Measurements from ENCODE around the gene OR10G8. TPM values are rescaled to one million over a fixed set of nuclear protein-coding genes. Genes with fewer than 3 reads are reported as not detected.

OR10G8 gene
- total and polyA plus RNA-seq, 2 of the 4 experiments (the other 2 are of a cell fraction) = not detected

GRCh38 chr11:124078591-124078990 is 52.0 kb downstream of the OR10G8 start:
- Histone ChIP-seq H4K91ac (ENCODE audit: insufficient read depth, low read depth, low read length) (no peak overlapping the region), H3K27me3 (ENCODE audit: control insufficient read depth, insufficient read depth, low read length) (peaks cover 25% of the 10 kb centered on the region), H3K9ac (ENCODE audit: low read depth, low read length) (no peak overlapping the region), H3K4me2 (ENCODE audit: low read depth, low read length) (no peak overlapping the region), H3K4me3 (ENCODE audit: insufficient read depth, low read depth, low read length) (no peak overlapping the region), H4K20me1 (ENCODE audit: insufficient read depth, low read length) (no peaks in the 10 kb centered on the region), H3K18ac (ENCODE audit: low read depth, low read length) (no peak overlapping the region), H2AFZ (replicated peaks; ENCODE audit: low read length, poor library complexity) (no peak overlapping the region), H3K9me1 (ENCODE audit: insufficient read depth, low read length) (no peaks in the 10 kb centered on the region), H3K27ac (ENCODE audit: insufficient read depth, low read length) (no peak overlapping the region), H3K4ac (ENCODE audit: low read depth, low read length) (no peak overlapping the region), H2AK9ac (replicated peaks; ENCODE audit: low read depth, low read length, poor library complexity) (no peak overlapping the region), H3K14ac (replicated peaks; ENCODE audit: low read depth, low read length) (no peak overlapping the region), H2BK5ac (ENCODE audit: low read depth, low read length, poor library complexity, severe bottlenecking) (no peak overlapping the region), H2BK120ac (ENCODE audit: low read depth, low read length) (no peak overlapping the region), H4K5ac (ENCODE audit: low read depth, low read length) (no peak overlapping the region; the same call in 1 of the 2 replicates), H4K8ac (ENCODE audit: low read depth in 2 of 2, low read length in 2 of 2) (no peak overlapping the region), H3K4me1 (ENCODE audit: control insufficient read depth, insufficient read depth, low read length) (no peaks in the 10 kb centered on the region), H3K79me1 (ENCODE audit: low read depth in 1 of 2, low read length in 2 of 2) (no peaks in the 10 kb centered on the region), H2BK20ac (ENCODE audit: low read depth, low read length) (no peak overlapping the region), H3K23ac (ENCODE audit: low read depth, low read length) (no peak overlapping the region), H2BK15ac (ENCODE audit: low read depth, low read length) (no peak overlapping the region), H3K56ac (ENCODE audit: extremely low read depth, insufficient read depth, low read length) (no peak overlapping the region), H3K36me3 (ENCODE audit: control insufficient read depth, insufficient read depth, low read length) (no peaks in the 10 kb centered on the region), H2AK5ac (ENCODE audit: low read depth, low read length) (no peak overlapping the region), H3K9me3 (ENCODE audit: control insufficient read depth, insufficient read depth, low read length) (no peaks in the 10 kb centered on the region)
- CTCF ChIA-PET = no interaction called here
- in situ Hi-C loops (cut with MboI; ENCODE audit: low sequenced_read_pairs) = loop anchor here (10.0 kb wide), 1 partner anchor 236 kb away; the partner anchor contains the start of gene OR8D1
- no CpG with 5 or more reads among the region's 2 CpGs for WGBS, 2 experiments (ENCODE audit: extremely low coverage in 2 of 2, insufficient read length in 1 of 2)
- BruUV-seq (replicated peaks) = no TSS peak
- POLR2A ChIA-PET (ENCODE audit: unreplicated experiment) = no interaction called here
- TF ChIP-seq NFE2L2 (IDR thresholded peaks at IDR 0.05; ENCODE audit: low read depth, low read length) = no peak
- no peak for TF ChIP-seq CHD1 (IDR thresholded peaks at IDR 0.05; ENCODE audit: low read depth, low read length)
- no peak for TF ChIP-seq SMC3 (IDR thresholded peaks at IDR 0.05; ENCODE audit: low read depth, low read length)
- no peak for TF ChIP-seq POLR2A (IDR thresholded peaks at IDR 0.05; ENCODE audit: low read depth, low read length)
- no peak for TF ChIP-seq MAFK (IDR thresholded peaks at IDR 0.05; ENCODE audit: low read depth, low read length)
- TF ChIP-seq, protein P1, sequence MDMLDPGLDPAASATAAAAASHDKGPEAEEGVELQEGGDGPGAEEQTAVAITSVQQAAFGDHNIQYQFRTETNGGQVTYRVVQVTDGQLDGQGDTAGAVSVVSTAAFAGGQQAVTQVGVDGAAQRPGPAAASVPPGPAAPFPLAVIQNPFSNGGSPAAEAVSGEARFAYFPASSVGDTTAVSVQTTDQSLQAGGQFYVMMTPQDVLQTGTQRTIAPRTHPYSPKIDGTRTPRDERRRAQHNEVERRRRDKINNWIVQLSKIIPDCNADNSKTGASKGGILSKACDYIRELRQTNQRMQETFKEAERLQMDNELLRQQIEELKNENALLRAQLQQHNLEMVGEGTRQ (IDR thresholded peaks at IDR 0.05; ENCODE audit: low read depth, low read length) = no peak
- no peak for TF ChIP-seq BHLHE40 (IDR thresholded peaks at IDR 0.05; ENCODE audit: low read depth, low read length)
- no peak for TF ChIP-seq MXI1 (IDR thresholded peaks at IDR 0.05; ENCODE audit: borderline replicate concordance, low read depth, low read length)
- TF ChIP-seq RAD21 (IDR thresholded peaks at IDR 0.05; ENCODE audit: low read length) = no peak
- TF ChIP-seq, protein P2, sequence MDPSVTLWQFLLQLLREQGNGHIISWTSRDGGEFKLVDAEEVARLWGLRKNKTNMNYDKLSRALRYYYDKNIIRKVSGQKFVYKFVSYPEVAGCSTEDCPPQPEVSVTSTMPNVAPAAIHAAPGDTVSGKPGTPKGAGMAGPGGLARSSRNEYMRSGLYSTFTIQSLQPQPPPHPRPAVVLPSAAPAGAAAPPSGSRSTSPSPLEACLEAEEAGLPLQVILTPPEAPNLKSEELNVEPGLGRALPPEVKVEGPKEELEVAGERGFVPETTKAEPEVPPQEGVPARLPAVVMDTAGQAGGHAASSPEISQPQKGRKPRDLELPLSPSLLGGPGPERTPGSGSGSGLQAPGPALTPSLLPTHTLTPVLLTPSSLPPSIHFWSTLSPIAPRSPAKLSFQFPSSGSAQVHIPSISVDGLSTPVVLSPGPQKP (IDR thresholded peaks at IDR 0.05; ENCODE audit: borderline replicate concordance, low read depth, low read length) = no peak
- dilution Hi-C loops (cut with HindIII; ENCODE audit: low sequenced_read_pairs, unreplicated experiment) = no loop called here
- intact Hi-C loops (cut with micrococcal nuclease) = loop anchor here (10.0 kb wide), 1 partner anchor 786 kb away; the partner anchor contains the start of gene ROBO3
- DNase-seq (no peak), ATAC-seq (ENCODE audit: low read depth) (no peak)
